H1 (cell line): ENCODE measurements around the gene CELSR1. TPM values are rescaled to one million over a fixed set of nuclear protein-coding genes. Genes with fewer than 3 reads are reported as not detected.

Source experiments
- CTCF ChIA-PET: fragments of 300-600 bp; sonication (Branson Sonifier 250); formaldehyde crosslinking; loops from one replicate; lab custom pipeline; 2021; ENCODE audit not compliant: partially characterized antibody; lab: Charles Lee
- POLR2A ChIA-PET: fragments of 300-600 bp; sonication (Branson Sonifier 250); formaldehyde crosslinking; loops from one replicate; lab custom pipeline; 2021; ENCODE audit warnings: inconsistent platforms; ENCODE audit not compliant: partially characterized antibody; lab: Charles Lee
- DNase-seq, 2 experiments: peaks; one replicate each; pipeline versions ENCODE4 v3.0.0 to v3.0.0-alpha.2; 2010 to 2022; ENCODE audit warnings: low spot score in 2 of 2, low read depth in 1 of 2, mixed read lengths in 1 of 2
- FAIRE-seq: peaks from 2 replicates; lab custom pipeline; 2011; peaks lifted over from hg19 to GRCh38; lab: Jason Lieb, UNC
- H2AFZ ChIP-seq: 2 replicates; pipeline ENCODE4 v1.8.1; 2012; ENCODE audit warnings: low read length, inconsistent platforms
- H2AK5ac ChIP-seq: 2 replicates; pipeline ENCODE4 v1.6.1; 2013; ENCODE audit warnings: low read depth, low read length
- H2BK120ac ChIP-seq: replicated peaks from 2 replicates; pipeline ENCODE3; 2013; ENCODE audit warnings: low read depth, low read length, inconsistent platforms
- H2BK12ac ChIP-seq: 2 replicates; pipeline ENCODE4 v1.6.1; 2013; ENCODE audit warnings: low read depth, low read length
- H2BK15ac ChIP-seq: 2 replicates; pipeline ENCODE4 v1.6.1; 2013; ENCODE audit warnings: low read length
- H2BK20ac ChIP-seq: 2 replicates; pipeline ENCODE4 v1.6.1; 2013; ENCODE audit warnings: low read length
- H2BK5ac ChIP-seq: 2 replicates; pipeline ENCODE4 v1.6.1; 2013; ENCODE audit warnings: low read depth, low read length
- H3K14ac ChIP-seq: 2 replicates; pipeline ENCODE4 v1.6.1; 2013; ENCODE audit warnings: inconsistent platforms; ENCODE audit not compliant: insufficient read length
- H3K18ac ChIP-seq: 2 replicates; pipeline ENCODE4 v1.6.1; 2013; ENCODE audit warnings: low read length; ENCODE audit errors: extremely low read depth
- H3K23ac ChIP-seq: 2 replicates; pipeline ENCODE4 v1.6.1; 2013; ENCODE audit warnings: inconsistent platforms; ENCODE audit not compliant: insufficient read length
- H3K23me2 ChIP-seq: 2 replicates; pipeline ENCODE4 v1.6.1; 2013; ENCODE audit warnings: low read depth, low read length
- H3K27ac ChIP-seq: 2 replicates; pipeline ENCODE4 v1.6.1; 2011; ENCODE audit warnings: low read depth, low read length, inconsistent platforms
- H3K27me3 ChIP-seq, 4 experiments: replicated peaks in 1 of 4; 1 replicate in 1 of 4; 2 replicates in 3 of 4; pipeline versions ENCODE4 v1.6.1 to v1.8.1; 2011 to 2013; ENCODE audit warnings: low read length in 3 of 4, mild to moderate bottlenecking in 3 of 4, inconsistent platforms in 2 of 4, mixed read lengths in 2 of 4, moderate library complexity in 1 of 4; ENCODE audit not compliant: control insufficient read depth in 3 of 4, insufficient read depth in 3 of 4; ENCODE audit errors: extremely low read depth in 1 of 4
- H3K36me3 ChIP-seq, 4 experiments: 2 replicates each; pipeline versions ENCODE4 v1.6.1 to v1.8.1; 2011 to 2013; ENCODE audit warnings: mild to moderate bottlenecking in 4 of 4, low read length in 3 of 4, moderate library complexity in 2 of 4, control low read depth in 1 of 4, inconsistent platforms in 1 of 4; ENCODE audit not compliant: insufficient read depth in 4 of 4, control insufficient read depth in 2 of 4
- H3K4ac ChIP-seq: replicated peaks from 2 replicates; pipeline ENCODE3; 2013; ENCODE audit warnings: low read length, low read depth, mixed read lengths, inconsistent platforms; ENCODE audit not compliant: insufficient read length
- H3K4me1 ChIP-seq, 4 experiments: replicated peaks in 1 of 4; 1 replicate in 1 of 4; 2 replicates in 3 of 4; pipeline versions ENCODE4 v1.6.1 to v1.8.1; 2011 to 2013; ENCODE audit warnings: low read length in 3 of 4, inconsistent platforms in 2 of 4, mixed read lengths in 1 of 4; ENCODE audit not compliant: insufficient read depth in 4 of 4, control insufficient read depth in 3 of 4
- H3K4me2 ChIP-seq, 2 experiments: 2 replicates each; pipeline versions ENCODE4 v1.6.1 to v1.8.1; 2011 to 2013; ENCODE audit warnings: low read depth in 2 of 2, low read length in 2 of 2, control low read depth in 1 of 2, inconsistent platforms in 1 of 2, mild to moderate bottlenecking in 1 of 2; ENCODE audit not compliant: insufficient read depth in 1 of 2
- H3K4me3 ChIP-seq, 4 experiments: fragments of 200-600, 300-600 bp in 1 of 4; sonication (generic), shearing (Covaris generic), sonication (Bioruptor Twin) in 1 of 4; 2 replicates each; pipeline versions ENCODE4 v1.5.1 to v1.8.1; 2011 to 2016; ENCODE audit warnings: low read length in 4 of 4, low read depth in 3 of 4, control low read depth in 2 of 4, inconsistent platforms in 2 of 4, mild to moderate bottlenecking in 2 of 4, mixed read lengths in 1 of 4, moderate library complexity in 1 of 4; ENCODE audit not compliant: insufficient read depth in 2 of 4; ENCODE audit errors: extremely low read depth in 1 of 4
- H3K56ac ChIP-seq: replicated peaks from 2 replicates; pipeline ENCODE3; 2013; ENCODE audit warnings: low read depth, mild to moderate bottlenecking, mixed read lengths, low read length, inconsistent platforms; ENCODE audit not compliant: insufficient read length
- H3K79me1 ChIP-seq: 2 replicates; pipeline ENCODE4 v1.6.1; 2013; ENCODE audit warnings: low read depth, low read length, control low read depth
- H3K79me2 ChIP-seq, 2 experiments: 2 replicates each; pipeline versions ENCODE4 v1.6.1 to v1.8.1; 2012 to 2013; ENCODE audit warnings: low read length in 2 of 2, mild to moderate bottlenecking in 2 of 2, inconsistent platforms in 1 of 2; ENCODE audit not compliant: insufficient read depth in 2 of 2, control insufficient read depth in 1 of 2
- H3K9ac ChIP-seq, 4 experiments: replicated peaks in 1 of 4; 1 replicate in 1 of 4; 2 replicates in 3 of 4; pipeline versions ENCODE4 v1.6.1 to v1.8.1; 2011 to 2013; ENCODE audit warnings: low read depth in 3 of 4, low read length in 3 of 4, control low read depth in 2 of 4, mild to moderate bottlenecking in 2 of 4, moderate library complexity in 2 of 4, inconsistent platforms in 1 of 4; ENCODE audit errors: extremely low read depth in 1 of 4
- H3K9me3 ChIP-seq, 2 experiments: 2 replicates each; pipeline versions ENCODE4 v1.6.1 to v1.8.1; 2012 to 2013; ENCODE audit warnings: mild to moderate bottlenecking in 2 of 2, moderate library complexity in 2 of 2, control low read depth in 1 of 2, inconsistent platforms in 1 of 2, low read depth in 1 of 2, low read length in 1 of 2, mixed read lengths in 1 of 2; ENCODE audit not compliant: insufficient read depth in 2 of 2
- H4K20me1 ChIP-seq, 2 experiments: replicated peaks in 1 of 2; 2 replicates each; pipeline versions ENCODE3 to v1.8.1; 2011 to 2013; ENCODE audit warnings: inconsistent platforms in 2 of 2, low read length in 2 of 2, mild to moderate bottlenecking in 1 of 2; ENCODE audit not compliant: insufficient read depth in 2 of 2, control insufficient read depth in 1 of 2
- H4K5ac ChIP-seq: 2 replicates; pipeline ENCODE4 v1.6.1; 2013; ENCODE audit warnings: low read length, low read depth, mixed read lengths, inconsistent platforms; ENCODE audit not compliant: insufficient read length
- H4K8ac ChIP-seq: 2 replicates; pipeline ENCODE4 v1.8.0; 2013; ENCODE audit warnings: mild to moderate bottlenecking, moderate library complexity, low read length, inconsistent platforms; ENCODE audit not compliant: insufficient read depth; ENCODE audit errors: extremely low read depth
- H4K91ac ChIP-seq: replicated peaks from 2 replicates; pipeline ENCODE3; 2013; ENCODE audit warnings: low read length, mixed read lengths, inconsistent platforms; ENCODE audit not compliant: insufficient read length
- EGR1 ChIP-seq: IDR thresholded peaks from 2 replicates; pipeline ENCODE4 v1.6.1; 2011; ENCODE audit warnings: low read depth, low read length, borderline replicate concordance
- RBBP5 ChIP-seq: IDR thresholded peaks from 2 replicates; pipeline ENCODE4 v1.7.1; 2012; ENCODE audit warnings: low read depth, mild to moderate bottlenecking, inconsistent platforms, low read length, moderate library complexity, borderline replicate concordance
- SP1 ChIP-seq: IDR thresholded peaks from 2 replicates; pipeline ENCODE4 v1.6.1; 2011; ENCODE audit warnings: low read depth, low read length
- SUZ12 ChIP-seq: fragments of 200-600 bp; sonication (generic); IDR thresholded peaks from 2 replicates; pipeline ENCODE4 v1.6.1; 2012; ENCODE audit warnings: mild to moderate bottlenecking, inconsistent platforms, low read length, moderate library complexity, mixed read lengths
- WGBS, 2 experiments: shearing (Covaris generic) in 1 of 2; methylation state at CpG; one replicate each; pipeline versions ENCODE4 v1.1.6 to v1.1.7; 2013 to 2015; ENCODE audit warnings: low lambda C conversion rate in 2 of 2, mixed read lengths in 2 of 2, inconsistent platforms in 1 of 2, low coverage in 1 of 2, missing lambda C conversion rate in 1 of 2; ENCODE audit not compliant: insufficient replicate concordance in 2 of 2, insufficient coverage in 1 of 2, insufficient read length in 1 of 2; ENCODE audit errors: extremely low coverage in 1 of 2, missing lambda C conversion rate in 1 of 2; 5-methylcytosine and 5-hydroxymethylcytosine counted together
- polyA plus RNA-seq, 7 experiments: library from polyadenylated mRNA; depleted of rRNA in 3 of 7; stranded (reverse) in 5 of 7; unstranded in 2 of 7; fragments of >200 nt in 5 of 7; fragments of 200-250 nt in 2 of 7; gene quantifications; 1 replicate in 5 of 7; 2 replicates in 1 of 7; 4 replicates in 1 of 7; pipeline versions ENCODE4 v1.2.1 to v1.2.3, GENCODE V29; 2011 to 2013; ENCODE audit warnings: missing spikeins in 2 of 7, mixed read lengths in 2 of 7
- total RNA-seq: library from RNA; stranded (reverse); fragmentation: NEBNext Ultra II Directional; extraction: Animal tissue kit (Norgen Biotek cat#: 25700); gene quantifications from 2 replicates; pipeline ENCODE4 v1.2.1, GENCODE V29; 2021

CELSR1 gene
- total and polyA plus RNA-seq, 2 of the 8 experiments (the other 6 are each of a cell fraction or from before 2014, with no cell fraction given): 9.0 to 12.4 TPM

DNA sequence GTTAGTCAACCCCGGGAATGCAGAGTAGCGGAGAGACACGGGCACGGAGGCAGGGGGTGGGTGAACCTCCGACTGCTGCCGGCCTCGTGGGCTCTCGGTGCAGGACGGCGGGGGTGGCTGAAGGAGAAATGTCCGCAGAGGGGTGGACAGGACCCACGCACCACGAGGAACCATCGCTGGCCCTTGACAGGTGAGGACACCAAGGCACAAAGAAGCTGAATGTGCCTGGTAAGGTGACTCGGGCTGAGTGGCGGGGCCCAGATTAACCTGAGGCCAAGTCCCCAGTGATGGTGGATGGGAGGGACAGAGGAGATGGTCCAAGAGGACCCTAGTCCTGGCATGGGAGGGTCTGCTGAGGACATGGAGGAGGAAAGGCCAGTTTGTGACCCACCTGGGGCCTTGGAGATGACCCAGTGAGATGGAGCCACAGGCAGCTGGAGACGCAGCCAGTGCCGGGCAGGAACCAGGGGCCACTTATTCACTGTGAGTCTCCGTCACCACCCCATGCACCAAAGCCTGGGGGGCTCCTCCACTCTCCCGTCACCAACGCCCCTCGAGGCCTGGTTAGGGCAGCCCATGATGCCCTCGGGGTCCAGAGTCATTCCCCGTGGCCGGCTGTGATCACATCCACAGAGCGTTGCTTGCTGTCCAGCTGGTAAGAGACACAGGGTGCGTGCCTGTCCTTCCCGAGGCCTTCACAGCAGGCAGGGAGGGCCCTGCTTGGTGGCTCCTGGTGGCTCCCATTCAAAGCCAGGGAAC lies 64.2 kb downstream of the CELSR1 start:
- Histone ChIP-seq H3K18ac (no peak overlapping the region), H2BK15ac (no peak overlapping the region), H3K27me3 (no peaks in the 10 kb centered on the region), H2BK5ac (no peak overlapping the region; the same call in 1 of the 2 replicates), H3K4me1 (no peaks in the 10 kb centered on the region; a peak in 1 of 7 replicates), H3K4ac (no peak overlapping the region), H4K5ac (no peak overlapping the region), H3K9me3 (no peaks in the 10 kb centered on the region), H2AK5ac (no peak overlapping the region), H3K79me1 (no peaks in the 10 kb centered on the region; the same call in 1 of the 2 replicates), H3K4me2 (no peak overlapping the region), H3K79me2 (no peaks in the 10 kb centered on the region), H4K20me1 (no peaks in the 10 kb centered on the region), H3K27ac (no peak overlapping the region; the same call in 1 of the 2 replicates), H3K23me2 (no peaks in the 10 kb centered on the region), H3K36me3 (no peaks in the 10 kb centered on the region), H2BK20ac (no peak overlapping the region), H3K14ac (no peak overlapping the region), H2BK12ac (no peak overlapping the region), H2AFZ (no peak overlapping the region), H3K9ac (no peak overlapping the region), H4K8ac (peak overlapping the region; percentile 42; the same call in 1 of the 2 replicates), H3K56ac (no peak overlapping the region), H3K4me3 (no peak overlapping the region), H3K23ac (no peak overlapping the region), H2BK120ac (no peak overlapping the region), H4K91ac (no peak overlapping the region)
- POLR2A ChIA-PET: no interaction called here
- CTCF ChIA-PET: no interaction called here
- FAIRE-seq (no peak), DNase-seq (no peak)
- WGBS, 2 experiments: 92% methylated on average over 28 of the region's 28 CpGs; no CpG with 5 or more reads in 1 of the 2 experiments
- TF ChIP-seq SUZ12 (no peak), SP1 (no peak), RBBP5 (no peak), EGR1 (no peak)
